ENCODE data around the gene MEPCE. TPM values are rescaled to one million over a fixed set of nuclear protein-coding genes. Genes with fewer than 3 reads are reported as not detected.

Gene MEPCE
- total RNA-seq, 1 experiment from 2014 or later: 70.3 TPM

- Histone ChIP-seq H3K4me3 (no peak overlapping the region), H3K4me2 (no peak overlapping the region), H3K4me1 (replicated peaks; ENCODE audit: insufficient read depth) (peaks cover 33% of the 10 kb centered on the region), H3K79me2 (ENCODE audit: low read depth) (peaks cover 25% of the 10 kb centered on the region), H3K36me3 (ENCODE audit: low read depth) (no peaks in the 10 kb centered on the region), H3F3A (ENCODE audit: insufficient read depth, low read depth) (peaks cover 15% of the 10 kb centered on the region; the same call in 1 of the 2 replicates), H3K27ac (no peak overlapping the region), H4K20me1 (ENCODE audit: insufficient read depth) (no peaks in the 10 kb centered on the region; the same call in 1 of the 2 replicates), H3K9me2 (ENCODE audit: insufficient read depth) (no peaks in the 10 kb centered on the region), H2AFZ (no peak overlapping the region), H3K9me3 (ENCODE audit: insufficient read depth, low read depth) (no peaks in the 10 kb centered on the region), H3K27me3 (ENCODE audit: insufficient read depth, low read depth) (no peaks in the 10 kb centered on the region)
- ChIA-PET CTCF (interaction anchor here (0.6 kb wide), 2 partner anchors 68 to 210 kb away, joined by 5 to 12 read pairs; no protein-coding TSS in a partner anchor), POLR2A (ENCODE audit: unreplicated experiment) (no interaction called here)
- no peak for DNase-seq
- intact Hi-C loops (cut with micrococcal nuclease; ENCODE audit: unreplicated experiment): no loop called here
- TF ChIP-seq EZH2 (IDR thresholded peaks at IDR 0.05; ENCODE audit: low read depth): no peak
- TF ChIP-seq, protein P1, sequence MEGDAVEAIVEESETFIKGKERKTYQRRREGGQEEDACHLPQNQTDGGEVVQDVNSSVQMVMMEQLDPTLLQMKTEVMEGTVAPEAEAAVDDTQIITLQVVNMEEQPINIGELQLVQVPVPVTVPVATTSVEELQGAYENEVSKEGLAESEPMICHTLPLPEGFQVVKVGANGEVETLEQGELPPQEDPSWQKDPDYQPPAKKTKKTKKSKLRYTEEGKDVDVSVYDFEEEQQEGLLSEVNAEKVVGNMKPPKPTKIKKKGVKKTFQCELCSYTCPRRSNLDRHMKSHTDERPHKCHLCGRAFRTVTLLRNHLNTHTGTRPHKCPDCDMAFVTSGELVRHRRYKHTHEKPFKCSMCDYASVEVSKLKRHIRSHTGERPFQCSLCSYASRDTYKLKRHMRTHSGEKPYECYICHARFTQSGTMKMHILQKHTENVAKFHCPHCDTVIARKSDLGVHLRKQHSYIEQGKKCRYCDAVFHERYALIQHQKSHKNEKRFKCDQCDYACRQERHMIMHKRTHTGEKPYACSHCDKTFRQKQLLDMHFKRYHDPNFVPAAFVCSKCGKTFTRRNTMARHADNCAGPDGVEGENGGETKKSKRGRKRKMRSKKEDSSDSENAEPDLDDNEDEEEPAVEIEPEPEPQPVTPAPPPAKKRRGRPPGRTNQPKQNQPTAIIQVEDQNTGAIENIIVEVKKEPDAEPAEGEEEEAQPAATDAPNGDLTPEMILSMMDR (conservative IDR thresholded peaks at IDR 0.05): no peak
- BruUV-seq (replicated peaks): no TSS peak
These were observed 51.8 kb downstream of the MEPCE start for GRCh38 chr7:100481466-100481865.

DNA sequence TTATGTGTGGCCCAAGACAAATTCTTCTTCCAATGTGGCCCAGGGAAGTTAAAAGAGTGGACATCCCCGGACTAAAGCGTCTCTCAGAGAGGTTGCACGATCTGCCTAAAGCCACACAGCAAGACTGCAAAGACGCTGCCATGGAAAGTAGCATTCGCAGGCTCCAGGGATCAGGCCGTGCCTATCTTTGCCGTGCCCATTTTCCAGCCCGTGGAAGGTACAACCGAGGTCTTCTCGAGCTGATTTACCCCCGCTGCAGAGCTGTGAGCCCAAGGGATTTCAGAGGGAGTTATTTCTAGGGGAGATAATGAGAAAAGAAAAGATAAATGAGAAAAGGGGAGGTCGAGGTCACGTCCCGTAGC, 53.1 kb downstream of the MEPCE start:
- H3K9me3 ChIP-seq (ENCODE audit: insufficient read depth, low read depth): no peaks in the 10 kb centered on the region
- peak overlapping the region; percentile 65 for H3K4me3 ChIP-seq
- ChIA-PET POLR2A (ENCODE audit: unreplicated experiment) (interaction anchor here (0.6 kb wide), 1 partner anchor 189 kb away, joined by 10 read pairs; no protein-coding TSS in a partner anchor), CTCF (interaction anchor here (0.6 to 1.3 kb wide), 3 partner anchors 77 to 387 kb away, joined by 3 to 7 read pairs (median 5); no protein-coding TSS in a partner anchor)
- no peaks in the 10 kb centered on the region for H3K36me3 ChIP-seq (ENCODE audit: low read depth)
- no TSS peak for BruUV-seq (replicated peaks)
- no peak overlapping the region for H3K27ac ChIP-seq
- H3K27me3 ChIP-seq (ENCODE audit: insufficient read depth, low read depth): no peaks in the 10 kb centered on the region
- H3K4me1 ChIP-seq (replicated peaks; ENCODE audit: insufficient read depth): peaks cover 27% of the 10 kb centered on the region
- TF ChIP-seq EZH2 (IDR thresholded peaks at IDR 0.05; ENCODE audit: low read depth): no peak
- TF ChIP-seq, protein P1 (conservative IDR thresholded peaks at IDR 0.05): no peak
- intact Hi-C loops (cut with micrococcal nuclease; ENCODE audit: unreplicated experiment): loop anchor here (1.0 kb wide), 1 partner anchor 63 kb away; no protein-coding TSS in a partner anchor
- DNase-seq: no peak
- H3K4me2 ChIP-seq: peak overlapping the region; percentile 83
- H3K79me2 ChIP-seq (ENCODE audit: low read depth): peaks cover 13% of the 10 kb centered on the region
- no peaks in the 10 kb centered on the region for H4K20me1 ChIP-seq (ENCODE audit: insufficient read depth)
- H3K9me2 ChIP-seq (ENCODE audit: insufficient read depth): no peaks in the 10 kb centered on the region
- peak overlapping the region; percentile 84 for H2AFZ ChIP-seq
- peaks cover 15% of the 10 kb centered on the region; the same call in 1 of the 2 replicates for H3F3A ChIP-seq (ENCODE audit: insufficient read depth, low read depth)

GRCh38 chr7:100483090-100483721, 53.6 kb downstream of the MEPCE start:
- no TSS peak for BruUV-seq (replicated peaks)
- POLR2A ChIA-PET (ENCODE audit: unreplicated experiment): no interaction called here
- Histone ChIP-seq H3F3A (ENCODE audit: insufficient read depth, low read depth) (peaks cover 15% of the 10 kb centered on the region; the same call in 1 of the 2 replicates), H3K27ac (no peak overlapping the region), H4K20me1 (ENCODE audit: insufficient read depth) (no peaks in the 10 kb centered on the region), H3K4me3 (peak overlapping the region; percentile 65), H3K4me1 (replicated peaks; ENCODE audit: insufficient read depth) (peaks cover 24% of the 10 kb centered on the region), H3K9me2 (ENCODE audit: insufficient read depth) (no peaks in the 10 kb centered on the region), H3K79me2 (ENCODE audit: low read depth) (peaks cover 8% of the 10 kb centered on the region), H2AFZ (peak overlapping the region; percentile 84), H3K9me3 (ENCODE audit: insufficient read depth, low read depth) (no peaks in the 10 kb centered on the region), H3K36me3 (ENCODE audit: low read depth) (no peaks in the 10 kb centered on the region), H3K4me2 (peak overlapping the region; percentile 83), H3K27me3 (ENCODE audit: insufficient read depth, low read depth) (no peaks in the 10 kb centered on the region)
- intact Hi-C loops (cut with micrococcal nuclease; ENCODE audit: unreplicated experiment): loop anchor here (1.0 kb wide), 1 partner anchor 62 kb away; no protein-coding TSS in a partner anchor
- CTCF ChIA-PET: interaction anchor here (0.6 to 1.3 kb wide), 5 partner anchors 77 to 1259 kb away, joined by 3 to 10 read pairs (median 7); no protein-coding TSS in a partner anchor
- TF ChIP-seq, protein P1 (conservative IDR thresholded peaks at IDR 0.05): peak; percentile 80
- TF ChIP-seq EZH2 (IDR thresholded peaks at IDR 0.05; ENCODE audit: low read depth): no peak
- DNase-seq: peak; percentile 39 to 86

Other genes with a start within 250 kb of the MEPCE start
- gene PVRIG, start 209.9 kb upstream of the MEPCE start, total RNA-seq (2021): 0.95 and 1.1 TPM in 2 replicates
- not detected in 2 replicates for gene SPDYE3, start 122.1 kb upstream of the MEPCE start, total RNA-seq (2021)
- gene PILRB, start 71.7 kb upstream of the MEPCE start, total RNA-seq (2021): 119 and 121 TPM in 2 replicates
- 1.5 and 2.8 TPM in 2 replicates for gene PILRA, start 56.3 kb upstream of the MEPCE start, total RNA-seq (2021)
- gene ZCWPW1, start 1.1 kb upstream of the MEPCE start, total RNA-seq (2021): 7.4 TPM in 2 replicates
- gene PPP1R35, start 6.7 kb downstream of the MEPCE start, total RNA-seq (2021): 49.1 and 67.6 TPM in 2 replicates
- 1.4 and 4.2 TPM in 2 replicates for gene SPACDR, start 34.4 kb downstream of the MEPCE start, total RNA-seq (2021)
- 68.8 and 79.8 TPM in 2 replicates for gene TSC22D4, start 49.4 kb downstream of the MEPCE start, total RNA-seq (2021)
- gene NYAP1, start 54.1 kb downstream of the MEPCE start, total RNA-seq (2021): 1.3 and 1.9 TPM in 2 replicates
- 30.4 and 35.2 TPM in 2 replicates for gene AGFG2, start 109.4 kb downstream of the MEPCE start, total RNA-seq (2021)
- gene SAP25, start 144.1 kb downstream of the MEPCE start, total RNA-seq (2021): 11.0 and 15.3 TPM in 2 replicates
- 86.6 and 89.6 TPM in 2 replicates for gene LRCH4, start 156.3 kb downstream of the MEPCE start, total RNA-seq (2021)
- gene FBXO24, start 156.5 kb downstream of the MEPCE start, total RNA-seq (2021): 2.7 and 4.6 TPM in 2 replicates
- 25.1 and 35.2 TPM in 2 replicates for gene PCOLCE, start 172.5 kb downstream of the MEPCE start, total RNA-seq (2021)
- 38.1 and 38.8 TPM in 2 replicates for gene MOSPD3, start 182.7 kb downstream of the MEPCE start, total RNA-seq (2021)
- gene TFR2, start 211.7 kb downstream of the MEPCE start, total RNA-seq (2021): 4.8 and 6.2 TPM in 2 replicates
- gene ACTL6B, start 226.6 kb downstream of the MEPCE start, total RNA-seq (2021): not detected in 2 replicates
- 299 and 326 TPM in 2 replicates for gene GNB2, start 243.9 kb downstream of the MEPCE start, total RNA-seq (2021)